Measurements from ENCODE around the gene NPAS1.
"Not testable (repeated sequence)": the region's sequence is repeated elsewhere in the genome, so short reads cannot be mapped to it uniquely, and the experiment has no call there.

NPAS1 gene

GRCh38 chr19:47005873-47006272 lies 13.8 kb upstream of the NPAS1 start:
- TF ChIP-seq TARDBP (IDR thresholded peaks at IDR 0.05) (no peak), PKNOX1 (IDR thresholded peaks at IDR 0.05) (peak; percentile 52; the same call in 1 of the 2 replicates)
- CTCF ChIA-PET, result interaction anchor here (0.9 kb wide), 1 partner anchor 15 kb away, joined by 3 read pairs; no protein-coding TSS in a partner anchor
- no peak for DNase-seq (ENCODE audit: extremely low spot score)
- POLR2A ChIA-PET, result no interaction called here

GRCh38 chr19:47006496-47006895 lies 13.1 kb upstream of the NPAS1 start:
- POLR2A ChIA-PET, result no interaction called here
- TF ChIP-seq FOXA1 (IDR thresholded peaks at IDR 0.05) (no peak), SP1 (IDR thresholded peaks at IDR 0.05) (no peak), LEF1 (IDR thresholded peaks at IDR 0.05; ENCODE audit: borderline replicate concordance) (no peak)

GRCh38 chr19:47010549-47010948 lies 9.1 kb upstream of the NPAS1 start:
- CTCF ChIA-PET; POLR2A ChIA-PET; DNase-seq (ENCODE audit: extremely low spot score): not testable (repeated sequence)

More at GRCh38 chr19:47006496-47006895, 13.1 kb upstream of the NPAS1 start:
- CTCF ChIA-PET, result interaction anchor here (0.9 kb wide), 1 partner anchor 16 kb away, joined by 3 read pairs; no protein-coding TSS in a partner anchor
- no peak for DNase-seq (ENCODE audit: extremely low spot score)

GRCh38 chr19:47012617-47013016 lies 7.0 kb upstream of the NPAS1 start:
- ChIA-PET CTCF (interaction anchor here (0.6 to 1.9 kb wide), 9 partner anchors 23 to 922 kb away, joined by 3 to 11 read pairs (median 3); partner anchors contain the start of gene ZC3H4), POLR2A (interaction anchor here (1.1 to 2.0 kb wide), 2 partner anchors 35 to 101 kb away, joined by 5 to 12 read pairs; partner anchors contain the start of gene ZC3H4)
- TF ChIP-seq HDGF (IDR thresholded peaks at IDR 0.05; ENCODE audit: borderline replicate concordance), result no peak
- TF ChIP-seq BHLHE40 (IDR thresholded peaks at IDR 0.05; ENCODE audit: borderline replicate concordance), result no peak
- TF ChIP-seq FOXK2 (IDR thresholded peaks at IDR 0.05), result no peak
- no peak for TF ChIP-seq FOXA1 (IDR thresholded peaks at IDR 0.05)
- TF ChIP-seq FOXM1 (IDR thresholded peaks at IDR 0.05; ENCODE audit: borderline replicate concordance), result no peak
- TF ChIP-seq L3MBTL2 (conservative IDR thresholded peaks at IDR 0.05), result no peak
- TF ChIP-seq CTBP1 (IDR thresholded peaks at IDR 0.05; ENCODE audit: borderline replicate concordance), result no peak
- TF ChIP-seq LEF1 (IDR thresholded peaks at IDR 0.05; ENCODE audit: borderline replicate concordance), result no peak
- no peak for TF ChIP-seq SP1 (IDR thresholded peaks at IDR 0.05)
- no peak for TF ChIP-seq ARNT (IDR thresholded peaks at IDR 0.05)
- no peak for TF ChIP-seq ZNF384 (IDR thresholded peaks at IDR 0.05)
- TF ChIP-seq TARDBP (IDR thresholded peaks at IDR 0.05), result no peak
- TF ChIP-seq ELF4 (IDR thresholded peaks at IDR 0.05), result no peak
- TF ChIP-seq SUZ12 (IDR thresholded peaks at IDR 0.05), result no peak
- DNase-seq (ENCODE audit: extremely low spot score), result no peak

GRCh38 chr19:47013041-47013517 lies 6.6 kb upstream of the NPAS1 start:
- peak; percentile 89 for DNase-seq (ENCODE audit: extremely low spot score)
- CTCF ChIA-PET, result interaction anchor here (0.6 to 1.9 kb wide), 12 partner anchors 11 to 237 kb away, joined by 3 to 11 read pairs (median 3); no protein-coding TSS in a partner anchor
- POLR2A ChIA-PET, result interaction anchor here (1.1 to 2.0 kb wide), 2 partner anchors 35 to 100 kb away, joined by 5 to 12 read pairs; partner anchors contain the start of gene ZC3H4
- TF ChIP-seq ELF4 (IDR thresholded peaks at IDR 0.05) (no peak), NFRKB (IDR thresholded peaks at IDR 0.05) (no peak), L3MBTL2 (conservative IDR thresholded peaks at IDR 0.05) (no peak), ZNF384 (IDR thresholded peaks at IDR 0.05) (no peak), TARDBP (IDR thresholded peaks at IDR 0.05) (no peak), HDGF (IDR thresholded peaks at IDR 0.05; ENCODE audit: borderline replicate concordance) (no peak), PKNOX1 (IDR thresholded peaks at IDR 0.05) (no peak), FOXM1 (IDR thresholded peaks at IDR 0.05; ENCODE audit: borderline replicate concordance) (no peak), SP1 (IDR thresholded peaks at IDR 0.05) (no peak)

- ChIA-PET CTCF (no interaction called here), POLR2A (interaction anchor here (1.0 to 1.6 kb wide), 3 partner anchors 16 to 94 kb away, joined by 3 to 7 read pairs (median 4); partner anchors contain the start of gene ZC3H4)
- TF ChIP-seq FOXA1 (IDR thresholded peaks at IDR 0.05) (no peak), NFRKB (IDR thresholded peaks at IDR 0.05) (no peak), L3MBTL2 (conservative IDR thresholded peaks at IDR 0.05) (no peak), CTBP1 (IDR thresholded peaks at IDR 0.05; ENCODE audit: borderline replicate concordance) (no peak), HDGF (IDR thresholded peaks at IDR 0.05; ENCODE audit: borderline replicate concordance) (no peak), FOXM1 (IDR thresholded peaks at IDR 0.05; ENCODE audit: borderline replicate concordance) (no peak), PKNOX1 (IDR thresholded peaks at IDR 0.05) (no peak), SP1 (IDR thresholded peaks at IDR 0.05) (no peak), ELF4 (IDR thresholded peaks at IDR 0.05) (no peak), BHLHE40 (IDR thresholded peaks at IDR 0.05; ENCODE audit: borderline replicate concordance) (no peak), SUZ12 (IDR thresholded peaks at IDR 0.05) (no peak), ZNF384 (IDR thresholded peaks at IDR 0.05) (no peak), ARNT (IDR thresholded peaks at IDR 0.05) (no peak), FOXK2 (IDR thresholded peaks at IDR 0.05) (no peak), LEF1 (IDR thresholded peaks at IDR 0.05; ENCODE audit: borderline replicate concordance) (no peak)
- DNase-seq (ENCODE audit: extremely low spot score), result no peak
Measured at GRCh38 chr19:47018923-47019322, 714 bp upstream of the NPAS1 start.
